Activated effector memory CD4-positive, alpha-beta T cell treated with Interleukin-2 at 50 U/mL for 16 hours (primary cell): ENCODE results near the gene FER.
"Not testable (repeated sequence)": the region's sequence is repeated elsewhere in the genome, so short reads cannot be mapped to it uniquely, and the experiment has no call there.

ENCODE experiments used
- DNase-seq: peaks from one replicate; pipeline ENCODE4 v3.0.0-alpha.2; 2020

Gene FER

DNA sequence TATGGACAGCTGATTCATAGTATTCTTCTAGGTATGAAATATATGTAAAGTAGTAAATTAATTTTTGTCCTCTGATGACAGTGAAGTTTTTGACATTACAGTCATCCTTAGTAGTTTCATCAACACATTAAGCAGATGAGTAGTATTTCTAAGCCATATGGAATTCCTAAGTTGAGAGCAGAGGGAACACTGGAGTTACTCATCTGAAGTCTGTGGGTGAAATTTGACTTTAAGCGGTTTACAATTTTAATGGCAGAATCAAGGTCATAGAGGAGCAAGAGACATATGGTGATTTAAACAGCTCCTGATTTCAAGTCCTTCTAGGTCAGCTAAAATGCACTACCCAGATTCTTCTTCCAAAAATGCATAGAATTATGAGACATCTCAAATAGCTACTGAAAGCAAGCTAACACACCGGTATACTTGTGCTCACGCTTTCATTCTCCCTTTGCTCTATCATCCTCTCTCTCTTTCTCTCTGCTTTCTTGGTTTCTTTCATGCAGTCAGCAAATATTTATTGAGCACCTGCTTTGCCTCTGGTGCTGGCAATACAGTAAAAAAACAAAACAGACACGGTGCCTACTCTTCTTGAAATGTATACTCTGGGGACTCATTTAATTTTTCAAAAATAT, 235.9 kb downstream of the FER start:
- no peak for DNase-seq

GRCh38 chr5:108989761-108990392, 242.2 kb downstream of the FER start:
- DNase-seq = no peak

DNA sequence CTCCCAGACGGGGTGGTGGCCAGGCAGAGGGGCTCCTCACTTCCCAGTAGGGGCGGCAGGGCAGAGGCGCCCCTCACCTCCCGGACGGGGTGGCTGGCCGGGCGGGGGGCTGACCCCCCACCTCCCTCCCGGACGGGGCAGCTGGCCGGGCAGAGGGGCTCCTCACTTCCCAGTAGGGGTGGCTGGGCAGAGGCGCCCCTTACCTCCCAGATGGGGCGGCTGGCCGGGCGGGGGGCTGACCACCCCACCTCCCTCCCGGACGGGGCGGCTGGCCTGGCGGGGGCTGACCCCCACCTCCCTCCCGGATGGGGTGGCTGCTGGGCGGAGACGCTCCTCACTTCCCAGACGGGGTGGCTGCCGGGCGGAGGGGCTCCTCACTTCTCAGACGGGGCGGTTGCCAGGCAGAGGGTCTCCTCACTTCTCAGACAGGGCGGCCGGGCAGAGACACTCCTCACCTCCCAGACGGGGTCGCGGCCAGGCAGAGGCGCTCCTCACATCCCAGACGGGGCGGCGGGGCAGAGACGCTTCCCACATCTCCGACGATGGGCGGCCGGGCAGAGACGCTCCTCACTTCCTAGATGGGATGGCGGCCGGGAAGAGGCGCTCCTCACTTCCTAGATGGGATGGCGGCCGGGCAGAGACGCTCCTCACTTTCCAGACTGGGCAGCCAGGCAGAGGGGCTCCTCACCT, 244.8 kb downstream of the FER start:
- DNase-seq = not testable (repeated sequence)

GRCh38 chr5:108993440-108993839, 245.7 kb downstream of the FER start:
- not testable (repeated sequence) for DNase-seq

- no peak for DNase-seq
These were observed 250.0 kb downstream of the FER start for GRCh38 chr5:108997720-108998119.

DNA sequence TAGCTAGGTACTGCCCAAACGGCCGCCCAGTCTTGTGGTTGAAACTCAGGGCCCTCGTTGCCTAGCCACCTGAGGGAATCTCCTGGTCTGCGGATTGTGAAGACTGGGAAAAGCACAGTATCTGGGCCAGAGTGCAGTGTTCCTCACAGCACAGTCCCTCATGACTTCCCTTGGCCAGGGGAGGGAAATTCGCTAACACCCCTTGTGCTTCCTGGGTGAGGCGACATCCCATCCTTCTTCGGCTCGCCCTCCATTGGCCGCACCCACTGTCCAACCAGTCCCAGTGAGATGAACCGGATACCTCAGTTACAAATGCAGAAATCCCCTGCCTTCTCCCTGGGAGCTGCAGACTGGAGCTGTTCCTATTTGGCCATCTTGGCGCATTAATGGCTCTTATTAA, 250.5 kb downstream of the FER start:
- no peak for DNase-seq

DNA sequence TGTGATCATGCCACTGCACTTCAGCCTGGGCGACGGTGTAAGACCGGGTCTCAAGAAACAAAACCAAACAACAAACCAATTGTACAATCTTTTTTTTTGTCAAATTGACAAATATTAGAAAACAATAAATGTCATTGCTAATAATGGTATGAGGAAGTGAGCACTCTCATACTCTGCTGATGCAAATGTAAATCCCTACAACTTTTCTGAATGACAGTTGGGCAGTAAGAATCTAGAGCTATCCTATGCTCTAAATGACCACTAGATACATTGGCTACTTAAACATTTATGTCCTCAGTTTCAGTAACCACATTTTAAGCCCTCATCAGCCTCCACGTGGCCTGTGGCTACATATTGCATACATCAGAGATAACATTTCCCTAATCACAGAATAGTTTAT, 256.2 kb downstream of the FER start:
- DNase-seq = no peak

GRCh38 chr5:109005297-109006009, 257.8 kb downstream of the FER start:
- DNase-seq = no peak

DNA sequence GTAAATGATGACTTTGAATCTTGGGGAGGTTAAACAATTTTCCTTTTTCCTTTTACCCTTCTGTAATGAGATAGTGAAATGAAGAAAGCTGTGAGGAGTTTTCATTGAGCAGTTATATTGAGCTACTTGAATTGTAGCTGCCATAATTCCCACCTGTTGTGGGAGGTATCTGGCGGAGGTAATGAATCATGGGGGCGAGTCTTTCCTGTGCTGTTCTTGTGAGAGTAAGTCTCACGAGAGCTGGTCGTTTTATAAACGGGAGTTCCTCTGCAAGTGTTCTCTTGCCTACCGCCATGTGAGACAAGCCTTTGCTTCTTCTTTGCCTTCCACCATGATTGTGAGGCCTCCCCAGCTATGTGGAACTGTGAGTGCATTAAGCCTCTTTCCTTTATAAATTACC, 258.4 kb downstream of the FER start:
- DNase-seq = no peak

GRCh38 chr5:109016300-109016699, 268.6 kb downstream of the FER start:
- DNase-seq = no peak

- DNase-seq = no peak
These were observed 274.4 kb downstream of the FER start for GRCh38 chr5:109022056-109022455.

DNA sequence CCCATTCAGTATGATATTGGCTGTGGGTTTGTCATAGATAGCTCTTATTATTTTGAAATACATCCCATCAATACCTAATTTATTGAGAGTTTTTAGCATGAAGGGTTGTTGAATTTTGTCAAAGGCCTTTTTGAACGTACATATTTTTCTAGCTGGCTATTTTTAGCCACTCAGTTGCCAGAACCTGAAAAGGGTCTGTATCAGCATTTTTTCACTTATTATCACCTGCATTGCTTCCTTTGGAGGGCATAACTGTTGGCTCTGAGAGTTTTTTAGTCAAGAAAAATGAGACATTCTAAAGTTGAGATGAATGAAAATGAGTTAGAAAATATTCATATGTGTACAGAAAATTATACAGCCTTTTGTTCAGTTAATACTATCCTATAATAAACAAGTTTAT, 278.0 kb downstream of the FER start:
- not testable (repeated sequence) for DNase-seq

DNA sequence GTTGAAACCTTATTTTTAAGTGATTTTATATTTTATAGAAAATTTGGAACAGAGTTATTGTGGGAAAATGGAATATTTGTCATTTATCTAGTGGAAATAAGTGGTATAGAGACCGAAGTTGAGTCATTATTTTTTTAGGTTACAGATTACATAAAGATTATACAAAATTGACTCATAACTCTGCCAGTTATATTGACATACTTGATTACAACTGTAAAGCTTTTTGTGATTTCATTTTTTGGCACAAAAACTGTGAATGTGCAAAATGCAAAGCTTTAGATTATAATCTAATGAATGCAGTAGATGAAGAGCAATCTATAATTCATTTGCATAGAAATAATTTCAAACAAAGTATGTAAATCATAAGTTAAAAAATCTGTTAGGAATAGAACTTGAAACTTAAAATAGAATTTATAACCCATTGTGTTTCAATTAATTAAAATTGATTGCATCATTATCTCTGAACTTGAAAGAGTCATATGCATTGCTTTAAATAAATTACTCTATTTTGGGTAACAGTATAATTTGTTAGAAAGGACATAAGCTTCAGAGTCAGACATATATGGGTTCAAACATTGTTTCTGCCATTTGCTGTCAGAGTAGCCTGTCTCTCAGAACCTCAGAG, 280.4 kb downstream of the FER start:
- no peak for DNase-seq

GRCh38 chr5:109028608-109029299, 281.1 kb downstream of the FER start:
- no peak for DNase-seq

DNA sequence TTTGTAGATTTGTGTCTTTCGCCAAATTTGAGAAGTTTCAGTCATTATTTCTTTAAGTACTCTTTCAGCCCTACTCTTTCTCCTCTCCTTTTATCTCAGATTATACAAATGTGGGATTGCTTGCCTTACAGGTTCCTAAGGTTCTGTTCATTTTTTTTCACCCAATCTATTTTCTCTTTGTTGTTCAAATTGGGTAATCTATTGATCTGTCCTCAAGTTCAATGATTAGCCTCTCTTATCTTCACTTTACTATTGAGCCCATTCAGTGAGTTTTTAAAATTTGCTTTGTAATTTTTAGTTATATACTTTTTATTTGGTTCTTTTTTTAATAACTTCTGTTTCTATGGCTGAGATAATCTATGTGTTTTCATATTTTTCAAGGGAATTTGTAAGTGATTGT, 282.1 kb downstream of the FER start:
- no peak for DNase-seq

- no peak for DNase-seq
These were observed 282.9 kb downstream of the FER start for GRCh38 chr5:109030360-109031143.

- no peak for DNase-seq
These were observed 286.6 kb downstream of the FER start for GRCh38 chr5:109034306-109034705.

GRCh38 chr5:109035436-109035835, 287.7 kb downstream of the FER start:
- DNase-seq = no peak

- no peak for DNase-seq
These were observed 290.6 kb downstream of the FER start for GRCh38 chr5:109038209-109038840.

GRCh38 chr5:109041317-109041716, 293.6 kb downstream of the FER start:
- no peak for DNase-seq

- no peak for DNase-seq
These were observed 298.0 kb downstream of the FER start for GRCh38 chr5:109045710-109046109.
